Stomach smooth muscle (tissue), 2 donors: Measurements from ENCODE around the gene COX6A2.

Source experiments
- H3K27ac ChIP-seq: one replicate; pipeline ENCODE4 v1.7.0; 2013; ENCODE audit warnings: mild to moderate bottlenecking, low read length, inconsistent platforms
- H3K27me3 ChIP-seq, 2 donors: one replicate each; pipeline ENCODE4 v1.7.0; 2013; ENCODE audit warnings: low read length in 2 of 2; ENCODE audit not compliant: insufficient read depth in 2 of 2, control insufficient read depth in 1 of 2
- H3K36me3 ChIP-seq, 2 donors: one replicate each; pipeline ENCODE4 v1.7.0; 2013; ENCODE audit warnings: low read length in 2 of 2; ENCODE audit not compliant: control insufficient read depth in 2 of 2, insufficient read depth in 2 of 2
- H3K4me1 ChIP-seq: one replicate; pipeline ENCODE4 v1.7.0; 2013; ENCODE audit warnings: low read length; ENCODE audit not compliant: control insufficient read depth, insufficient read depth
- H3K4me3 ChIP-seq, 2 donors: one replicate each; pipeline ENCODE4 v1.7.0; 2013; ENCODE audit warnings: low read length in 2 of 2
- H3K9ac ChIP-seq, 2 donors: one replicate each; pipeline ENCODE4 v1.7.0; 2013; ENCODE audit warnings: low read length in 2 of 2, mild to moderate bottlenecking in 1 of 2
- H3K9me3 ChIP-seq, 2 donors: one replicate each; pipeline ENCODE4 v1.7.0; 2013; ENCODE audit warnings: low read length in 2 of 2; ENCODE audit not compliant: control insufficient read depth in 2 of 2
- donor health status: healthy.
- donor health status: Pancreatic carcinoma.

Gene COX6A2

GRCh38 chr16:31428279-31428597, at the start of gene COX6A2:
Gene COX6A2, minus strand, starts transcription at chr16:31428360. Its CDS starts 35 bp downstream, at chr16:31428325.
- Histone ChIP-seq H3K27me3 (peaks cover 0 to under 1% of the 10 kb centered on the region in 2 donors), H3K4me1 (peaks cover 11% of the 10 kb centered on the region), H3K36me3 (no peaks in the 10 kb centered on the region), H3K27ac (no peak within 1 kb of the TSS), H3K9ac (peak within 1 kb of the TSS in 1 of 2 donors; percentile 47), H3K4me3 (peak within 1 kb of the TSS; percentile 62 to 66), H3K9me3 (no peaks in the 10 kb centered on the region)

GRCh38 chr16:31477220-31478216, 49.4 kb upstream of the COX6A2 start:
- peaks cover 24 to 32% of the 10 kb centered on the region in 2 donors for H3K36me3 ChIP-seq
- peaks cover 49% of the 10 kb centered on the region for H3K4me1 ChIP-seq
- H3K9ac ChIP-seq = no peak overlapping the region
- H3K27ac ChIP-seq = peak overlapping the region; percentile 37
- no peaks in the 10 kb centered on the region for H3K9me3 ChIP-seq
- H3K4me3 ChIP-seq = peak overlapping the region in 1 of 2 donors; percentile 29
- H3K27me3 ChIP-seq = no peaks in the 10 kb centered on the region

DNA sequence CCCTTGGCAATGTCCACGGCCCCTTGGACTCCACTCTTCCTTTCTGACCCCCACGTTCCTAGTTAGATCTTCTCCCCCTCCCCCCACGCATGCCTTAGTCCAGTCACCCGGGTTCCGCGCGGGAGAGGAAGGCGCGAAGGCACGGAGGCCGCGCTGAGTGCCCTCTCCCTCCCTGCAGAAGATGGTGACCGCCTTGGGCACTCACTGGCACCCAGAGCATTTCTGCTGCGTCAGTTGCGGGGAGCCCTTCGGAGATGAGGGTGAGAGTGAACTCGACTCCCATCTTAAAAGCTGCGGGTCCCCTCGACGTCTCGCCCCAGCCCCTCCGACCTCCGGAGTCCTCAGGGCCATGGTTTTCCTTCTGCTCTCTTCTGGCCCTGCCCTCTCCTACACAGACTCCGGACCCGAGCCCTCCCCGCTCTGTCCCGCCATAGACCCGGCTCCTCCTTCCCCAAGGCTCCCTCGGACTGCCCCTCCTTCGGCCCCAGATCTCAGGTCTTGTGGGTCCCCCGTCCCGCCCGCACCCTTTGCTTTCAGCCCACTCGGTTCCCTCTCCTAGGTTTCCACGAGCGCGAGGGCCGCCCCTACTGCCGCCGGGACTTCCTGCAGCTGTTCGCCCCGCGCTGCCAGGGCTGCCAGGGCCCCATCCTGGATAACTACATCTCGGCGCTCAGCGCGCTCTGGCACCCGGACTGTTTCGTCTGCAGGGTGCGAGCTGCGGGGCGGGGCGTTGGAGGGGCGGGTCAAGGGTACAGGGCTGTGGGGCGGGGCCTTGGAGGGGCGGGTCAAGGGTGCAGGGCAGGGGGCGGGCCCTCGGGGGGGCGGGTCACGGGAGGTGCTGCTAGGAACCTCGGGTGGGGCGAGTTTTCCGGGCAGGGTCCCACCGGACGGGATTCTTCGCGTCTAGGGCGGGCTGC, 48.4 kb upstream of the COX6A2 start:
- H3K9me3 ChIP-seq = no peaks in the 10 kb centered on the region
- H3K27me3 ChIP-seq = no peaks in the 10 kb centered on the region
- no peak overlapping the region for H3K9ac ChIP-seq
- peak overlapping the region in 1 of 2 donors; percentile 29 for H3K4me3 ChIP-seq
- peaks cover 53% of the 10 kb centered on the region for H3K4me1 ChIP-seq
- peak overlapping the region; percentile 67 for H3K27ac ChIP-seq
- peaks cover 24 to 32% of the 10 kb centered on the region in 2 donors for H3K36me3 ChIP-seq

- H3K9me3 ChIP-seq = no peaks in the 10 kb centered on the region
- H3K27me3 ChIP-seq = no peaks in the 10 kb centered on the region
- H3K27ac ChIP-seq = peak overlapping the region; percentile 67
- H3K4me1 ChIP-seq = peaks cover 58% of the 10 kb centered on the region
- no peak overlapping the region for H3K4me3 ChIP-seq
- H3K9ac ChIP-seq = no peak overlapping the region
- peaks cover 24 to 32% of the 10 kb centered on the region in 2 donors for H3K36me3 ChIP-seq
Observed at GRCh38 chr16:31475946-31476302, 47.8 kb upstream of the COX6A2 start.

DNA sequence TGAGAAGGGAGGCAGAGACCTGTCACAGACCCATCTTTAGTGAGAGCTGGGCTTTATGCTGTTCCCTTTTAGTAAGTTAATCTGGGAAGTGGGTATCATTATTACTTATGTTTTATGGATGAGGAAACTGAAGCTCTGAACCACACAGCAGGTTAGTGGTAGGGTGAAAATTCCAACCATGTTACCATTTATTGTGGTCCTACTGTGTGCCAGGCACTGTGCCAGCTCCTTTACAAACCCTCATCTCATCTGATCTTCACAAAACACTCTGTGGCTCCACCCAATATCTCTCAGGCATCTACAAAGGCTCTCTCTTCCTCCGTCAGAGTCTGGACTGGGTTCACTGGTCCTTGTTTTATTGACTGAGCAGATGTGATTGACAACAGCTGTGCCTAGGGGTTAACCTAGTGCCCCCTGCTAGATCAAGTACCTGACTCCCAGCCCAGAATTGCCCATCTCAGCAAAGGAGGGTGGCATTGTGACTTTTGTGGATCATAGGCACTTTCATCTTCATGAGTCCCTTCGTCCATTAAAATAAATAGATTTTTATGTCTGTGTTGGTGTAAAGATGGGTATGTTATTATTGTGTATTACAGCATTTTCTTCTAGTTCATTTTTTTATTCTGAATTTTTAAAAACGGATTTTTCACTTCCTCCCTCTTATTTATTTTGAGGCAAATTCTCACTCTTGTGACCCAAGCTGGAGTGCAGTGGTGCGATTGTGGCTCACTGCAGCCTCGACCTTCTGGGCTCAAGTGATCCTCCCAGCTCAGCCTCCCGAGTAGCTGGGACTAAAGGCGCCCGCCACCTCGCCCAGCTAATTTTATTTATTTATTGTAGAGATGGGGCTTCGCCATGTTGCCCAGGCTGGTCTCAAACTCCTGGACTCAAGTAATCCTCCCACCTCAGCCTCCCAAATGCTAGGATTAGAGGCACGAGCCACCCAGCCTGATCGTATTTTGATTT, 46.9 kb upstream of the COX6A2 start:
- peaks cover 61% of the 10 kb centered on the region for H3K4me1 ChIP-seq
- H3K27me3 ChIP-seq = no peaks in the 10 kb centered on the region
- peak overlapping the region; percentile 99 for H3K27ac ChIP-seq
- H3K9me3 ChIP-seq = no peaks in the 10 kb centered on the region
- no peak overlapping the region for H3K4me3 ChIP-seq
- peaks cover 24 to 32% of the 10 kb centered on the region in 2 donors for H3K36me3 ChIP-seq
- no peak overlapping the region for H3K9ac ChIP-seq

DNA sequence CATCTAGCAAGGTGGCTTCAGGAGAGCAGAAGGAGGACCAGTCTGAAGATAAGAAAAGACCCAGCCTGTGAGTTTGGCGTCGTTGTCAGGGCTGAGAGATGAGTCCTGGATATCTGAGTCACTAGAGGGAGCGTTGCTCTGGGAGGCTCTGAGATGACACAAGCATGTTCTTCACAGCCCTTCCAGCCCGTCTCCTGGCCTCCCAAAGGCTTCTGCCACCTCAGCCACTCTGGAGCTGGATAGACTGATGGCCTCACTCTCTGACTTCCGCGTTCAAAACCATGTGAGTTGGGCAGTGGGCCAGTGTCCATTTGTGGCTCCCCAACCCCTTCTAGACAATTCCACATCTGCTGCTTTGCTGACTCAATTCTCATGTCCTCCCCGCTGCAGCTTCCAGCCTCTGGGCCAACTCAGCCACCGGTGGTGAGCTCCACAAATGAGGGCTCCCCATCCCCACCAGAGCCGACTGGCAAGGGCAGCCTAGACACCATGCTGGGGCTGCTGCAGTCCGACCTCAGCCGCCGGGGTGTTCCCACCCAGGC, 46.1 kb upstream of the COX6A2 start:
- Histone ChIP-seq H3K4me3 (peak overlapping the region in 1 of 2 donors; percentile 96), H3K27me3 (no peaks in the 10 kb centered on the region), H3K9me3 (no peaks in the 10 kb centered on the region), H3K4me1 (peaks cover 61% of the 10 kb centered on the region), H3K9ac (no peak overlapping the region), H3K27ac (peak overlapping the region; percentile 99), H3K36me3 (peaks cover 24 to 32% of the 10 kb centered on the region in 2 donors)

- peaks cover 61% of the 10 kb centered on the region for H3K4me1 ChIP-seq
- no peaks in the 10 kb centered on the region for H3K27me3 ChIP-seq
- peaks cover 24 to 29% of the 10 kb centered on the region in 2 donors for H3K36me3 ChIP-seq
- H3K9me3 ChIP-seq = no peaks in the 10 kb centered on the region
- no peak overlapping the region for H3K9ac ChIP-seq
- H3K4me3 ChIP-seq = peak overlapping the region; percentile 60 to 96
- H3K27ac ChIP-seq = peak overlapping the region; percentile 99
Observed at GRCh38 chr16:31473264-31473984, 45.3 kb upstream of the COX6A2 start.

- Histone ChIP-seq H3K9me3 (no peaks in the 10 kb centered on the region), H3K27me3 (no peaks in the 10 kb centered on the region), H3K36me3 (peaks cover 23 to 25% of the 10 kb centered on the region in 2 donors), H3K4me1 (peaks cover 60% of the 10 kb centered on the region), H3K4me3 (peak overlapping the region; percentile 96), H3K9ac (peak overlapping the region; percentile 97 to 98), H3K27ac (peak overlapping the region; percentile 99)
Observed at GRCh38 chr16:31472709-31473203, 44.6 kb upstream of the COX6A2 start.
